GM21381 (cell line): ENCODE results near the gene DYNLT1.
A peak's percentile ranks its signal among the peaks of the same experiment; 100 is the strongest.
"Not testable (repeated sequence)": the region's sequence is repeated elsewhere in the genome, so short reads cannot be mapped to it uniquely, and the experiment has no call there.

Experiments used
- ATAC-seq: cut with Tn5 transposase; IDR thresholded peaks from one replicate; pipeline ENCODE4 v1.9.1; 2021; ENCODE audit warnings: mild to moderate bottlenecking, moderate library complexity; ENCODE audit not compliant: unreplicated experiment

DYNLT1 gene

GRCh38 chr6:158663625-158664165 lies 19.2 kb upstream of the DYNLT1 start:
- ATAC-seq: no peak

DNA sequence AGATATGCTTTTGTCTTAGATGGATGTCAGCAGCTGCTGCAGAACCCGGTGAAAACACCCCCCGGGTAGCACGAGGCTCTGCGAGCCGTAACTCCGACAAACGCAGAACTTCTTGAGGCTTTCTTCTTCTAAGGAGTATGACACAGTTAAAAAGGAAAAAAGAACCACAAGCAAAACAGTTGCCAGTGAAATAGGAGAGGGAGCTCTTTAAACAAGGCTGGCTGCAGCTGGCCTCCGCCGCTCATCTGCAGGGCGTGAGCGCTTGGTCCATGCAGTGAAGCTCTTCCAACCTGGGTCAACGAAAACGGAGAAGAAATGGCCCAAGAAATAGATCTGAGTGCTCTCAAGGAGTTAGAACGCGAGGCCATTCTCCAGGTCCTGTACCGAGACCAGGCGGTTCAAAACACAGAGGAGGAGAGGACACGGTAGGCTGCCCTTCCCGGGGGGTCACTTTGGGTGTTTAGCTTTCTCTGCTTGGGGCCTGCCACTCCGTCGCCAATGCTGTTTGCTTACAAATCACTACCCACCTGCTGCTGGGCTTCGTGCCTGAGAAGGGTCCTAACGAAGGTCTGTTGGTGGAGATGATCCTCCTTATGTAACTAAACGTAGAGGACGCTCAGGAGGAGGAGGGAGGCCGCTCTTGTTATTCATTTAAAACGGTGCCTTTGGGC lies 18.5 kb upstream of the DYNLT1 start:
- ATAC-seq: no peak

DNA sequence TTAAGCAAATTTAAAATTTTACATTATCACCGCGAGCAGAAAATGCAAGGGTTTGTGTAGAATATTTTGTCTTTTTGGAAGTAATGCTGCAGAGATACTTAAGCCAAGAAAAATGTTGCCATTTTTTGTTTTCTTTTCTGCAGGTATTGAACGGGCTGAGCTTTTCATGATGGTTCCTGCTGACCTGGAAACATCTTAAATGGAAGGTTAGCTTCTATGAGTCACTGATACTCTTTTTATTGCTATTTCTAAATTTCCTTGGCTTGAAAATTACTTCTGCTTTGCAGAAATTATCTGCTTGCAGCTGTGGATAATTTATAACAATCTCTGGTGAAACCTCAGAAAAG lies 18.0 kb upstream of the DYNLT1 start:
- no peak for ATAC-seq

- ATAC-seq: no peak
Observed at GRCh38 chr6:158661156-158661685, 16.7 kb upstream of the DYNLT1 start.

GRCh38 chr6:158660333-158660754 lies 15.8 kb upstream of the DYNLT1 start:
- ATAC-seq: no peak

DNA sequence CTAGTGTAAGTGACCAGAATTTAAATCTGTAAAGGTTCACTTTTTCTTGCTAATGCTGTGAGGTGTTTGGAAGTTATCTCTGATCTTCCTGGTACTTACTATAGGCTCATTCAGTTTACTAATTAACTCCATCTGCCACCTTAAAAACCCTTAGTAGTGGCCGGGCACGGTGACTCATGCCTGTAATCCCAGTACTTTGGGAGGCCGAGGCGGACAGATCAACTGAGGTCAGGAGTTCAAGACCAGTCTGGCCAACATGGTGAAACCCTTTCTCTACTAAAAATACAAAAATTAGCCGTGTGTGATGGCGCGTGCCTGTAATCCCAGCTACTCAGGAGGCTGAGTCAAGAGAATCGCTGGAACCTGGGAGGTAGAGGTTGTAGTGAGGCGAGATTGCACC lies 12.4 kb upstream of the DYNLT1 start:
- not testable (repeated sequence) for ATAC-seq

- ATAC-seq: no peak
Observed at GRCh38 chr6:158655569-158656450, 11.3 kb upstream of the DYNLT1 start.

DNA sequence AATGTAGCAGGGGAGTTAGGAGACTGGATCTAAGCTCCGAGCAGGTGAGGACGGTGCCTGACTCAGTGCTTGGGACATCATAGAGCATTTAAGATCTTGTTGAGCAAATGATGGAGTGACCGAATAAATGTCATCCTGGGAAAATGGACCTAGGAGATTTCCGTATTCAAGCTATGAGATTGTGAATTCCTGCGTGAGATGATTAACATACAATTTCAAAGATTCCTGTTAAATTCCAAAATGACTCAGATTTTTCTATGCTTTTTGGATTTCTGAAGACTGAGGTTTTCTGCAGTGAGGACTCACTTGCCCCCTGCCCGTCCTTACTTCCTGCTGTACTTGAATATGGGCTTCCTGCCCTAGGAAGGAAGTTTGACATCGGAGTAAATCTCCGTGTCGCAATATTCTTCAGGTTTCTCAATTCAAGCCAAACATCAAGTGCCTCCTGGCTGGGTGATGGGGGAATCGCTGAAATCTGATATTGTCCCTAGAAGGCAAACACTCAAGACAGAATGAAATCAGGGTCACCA lies 10.5 kb upstream of the DYNLT1 start:
- no peak for ATAC-seq

DNA sequence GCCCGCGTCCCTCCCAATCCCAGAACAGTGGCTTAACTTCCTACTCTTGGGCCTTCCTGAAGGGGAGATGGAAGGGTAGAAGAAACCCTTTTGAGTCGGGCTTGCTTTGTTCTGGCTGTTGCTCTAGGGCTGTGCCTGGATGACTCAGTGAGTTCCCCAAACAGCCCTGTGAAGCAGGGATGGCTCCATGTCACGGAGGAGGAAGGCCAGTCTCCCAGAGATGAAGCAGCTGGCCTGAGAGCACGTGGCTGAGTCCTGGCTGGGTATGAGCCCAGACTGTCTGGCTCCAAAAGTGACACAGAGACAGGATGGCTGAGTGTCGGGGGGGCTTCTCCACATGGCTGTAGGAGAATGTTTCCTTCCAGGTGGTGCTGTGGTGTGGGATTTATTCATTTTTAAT lies 10.0 kb upstream of the DYNLT1 start:
- no peak for ATAC-seq

DNA sequence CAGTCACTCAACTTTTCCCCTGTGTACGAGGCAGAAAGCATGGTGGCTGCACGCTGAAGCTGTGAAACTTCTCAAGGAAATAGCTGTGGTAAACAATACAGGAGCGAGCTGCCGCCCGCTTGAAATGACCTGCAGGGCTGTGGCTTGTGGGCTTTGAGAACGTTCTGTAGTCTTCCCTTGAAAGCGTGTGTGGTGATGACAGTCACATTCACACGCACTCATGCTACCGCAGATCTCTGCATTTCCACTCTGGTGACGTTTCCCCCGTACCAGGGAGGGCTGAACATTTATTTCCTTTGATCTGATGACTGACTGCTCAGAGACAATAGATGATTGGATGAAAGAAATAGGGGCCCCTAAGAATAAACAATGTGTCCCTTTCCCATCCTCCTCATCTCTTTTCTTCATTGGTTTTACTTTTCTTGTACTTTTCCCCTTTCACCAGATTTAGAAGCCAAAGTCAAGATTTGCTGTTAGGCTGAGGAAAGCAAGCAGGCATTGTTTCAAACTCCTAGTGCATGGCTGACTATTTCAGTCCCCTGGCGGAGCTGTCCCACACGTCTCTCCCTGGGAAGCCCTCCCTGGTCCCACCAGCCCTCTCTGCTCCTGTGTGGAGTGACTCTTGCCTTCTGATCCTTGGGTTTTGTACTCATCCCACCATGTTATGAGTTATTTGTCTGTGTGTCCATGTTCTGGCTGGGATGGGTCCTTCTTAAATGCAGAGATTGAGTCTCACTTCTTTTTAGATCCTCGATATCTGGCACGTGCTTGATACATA lies 9.2 kb upstream of the DYNLT1 start:
- ATAC-seq: peak; percentile 63

GRCh38 chr6:158651981-158652737 lies 7.6 kb upstream of the DYNLT1 start:
- not testable (repeated sequence) for ATAC-seq

- peak; percentile 50 for ATAC-seq
Observed at GRCh38 chr6:158649289-158650143, 5.0 kb upstream of the DYNLT1 start, which contains the start of gene SYTL3. SYTL3 (plus strand) TSS chr6:158650054; CDS start chr6:158663269, 13,215 bp downstream.

DNA sequence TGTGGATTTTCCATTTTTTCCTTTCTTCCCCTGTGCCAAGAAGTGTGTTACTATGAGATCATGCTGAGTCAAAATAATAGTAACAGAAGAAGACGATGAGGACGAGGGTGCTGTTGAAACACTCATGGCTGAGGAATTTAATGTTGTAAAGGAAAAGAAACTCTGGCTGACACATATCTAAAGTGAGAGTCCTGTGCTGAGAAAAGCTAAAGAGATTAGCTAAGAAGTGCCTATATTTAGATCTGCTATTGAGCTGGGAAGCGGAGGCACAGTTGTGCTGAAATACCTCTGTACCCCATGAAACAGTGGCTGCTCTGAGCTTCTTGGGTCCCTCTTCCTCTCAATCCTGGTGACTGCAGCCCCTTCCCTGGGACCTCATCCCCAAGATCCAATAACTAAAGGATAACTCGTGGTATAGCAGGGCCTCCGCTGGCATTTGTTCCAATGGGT lies 4.2 kb upstream of the DYNLT1 start:
- peak; percentile 22 for ATAC-seq

GRCh38 chr6:158647501-158647900 lies 3.0 kb upstream of the DYNLT1 start:
- ATAC-seq: no peak

GRCh38 chr6:158646023-158646910 lies 1.7 kb upstream of the DYNLT1 start:
- ATAC-seq: no peak

DNA sequence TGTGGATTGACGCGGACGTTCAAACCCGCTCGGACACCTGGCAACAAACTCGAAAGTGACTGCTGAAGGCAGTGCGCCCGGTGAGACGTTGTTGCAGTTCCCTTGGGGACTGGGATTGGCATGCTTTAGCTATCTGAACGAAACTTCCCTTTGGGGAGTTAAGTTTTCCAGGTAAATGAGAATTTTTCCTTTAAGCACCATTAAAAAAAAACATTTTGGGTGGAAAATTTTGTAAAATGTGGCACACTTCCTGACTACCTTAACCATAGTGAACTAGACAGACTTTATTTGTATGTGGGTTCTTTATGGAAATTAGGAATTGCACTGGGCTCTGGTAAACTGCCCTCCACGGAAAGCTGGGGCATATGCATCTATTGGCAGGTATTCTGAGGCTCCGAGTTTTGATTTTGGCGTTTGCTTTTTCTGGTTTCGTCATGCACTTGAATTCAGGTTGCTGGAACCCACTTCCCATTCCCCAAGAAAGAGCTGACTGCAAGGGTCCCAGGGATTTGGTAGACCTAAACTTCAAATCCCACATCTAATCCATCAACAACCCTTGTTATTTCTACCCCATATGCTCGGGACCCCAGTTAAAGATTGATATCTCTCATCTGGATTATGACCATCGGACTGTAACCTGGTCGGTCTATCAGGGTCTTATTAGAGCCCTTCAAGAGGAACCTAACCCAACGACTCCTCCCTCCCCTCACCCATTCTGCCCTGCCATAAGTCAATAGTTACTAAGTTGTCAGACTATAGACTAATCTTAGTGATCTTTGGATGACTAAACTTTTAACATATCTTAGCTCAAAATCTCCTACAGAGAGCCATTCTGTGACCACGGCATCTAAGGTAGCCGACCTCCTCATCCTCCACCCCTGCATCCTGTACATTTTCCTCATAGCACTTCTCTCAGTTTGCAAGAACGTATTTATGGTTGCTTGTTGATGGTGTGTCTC lies 800 bp upstream of the DYNLT1 start:
- no peak for ATAC-seq

- ATAC-seq: no peak
Observed at GRCh38 chr6:158643836-158644230, 710 bp downstream of the DYNLT1 start.
